ENCODE results near the gene ICE1.

Gene ICE1

DNA sequence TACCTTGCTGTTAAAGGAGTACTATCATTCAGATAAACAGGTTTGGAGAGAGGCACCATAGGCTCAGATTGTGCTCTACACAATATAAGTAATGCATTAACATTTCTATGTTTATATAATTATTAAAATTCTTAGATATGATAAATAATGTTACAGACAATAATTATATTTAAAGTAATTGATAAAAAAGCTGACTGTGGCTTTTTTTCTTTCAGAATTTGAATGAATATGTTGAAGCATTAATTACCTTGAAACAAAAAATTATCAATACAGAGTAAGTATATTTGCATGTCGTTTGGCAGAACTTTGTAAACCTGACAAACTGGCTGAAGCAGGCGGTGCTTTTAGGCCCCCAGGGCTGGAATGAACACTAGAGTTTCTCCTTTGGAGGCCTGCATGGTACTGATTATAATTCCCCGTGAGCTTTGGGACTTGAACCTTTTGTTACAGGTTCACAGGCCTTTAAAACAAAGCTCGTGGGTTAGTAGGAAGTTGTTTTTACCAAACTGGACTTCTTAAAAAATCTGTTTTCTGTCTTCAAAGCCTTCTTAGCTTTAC is 13.8 kb downstream of the ICE1 start:
- CTCF ChIA-PET, result interaction anchor here (0.7 kb wide), 1 partner anchor 494 kb away, joined by 3 read pairs; no protein-coding TSS in a partner anchor
- no peak for DNase-seq (ENCODE audit: extremely low spot score)
- POLR2A ChIA-PET, result interaction anchor here (1.3 to 1.8 kb wide), 2 partner anchors 13 to 14 kb away, joined by 3 to 6 read pairs; partner anchors contain the start of gene ICE1

DNA sequence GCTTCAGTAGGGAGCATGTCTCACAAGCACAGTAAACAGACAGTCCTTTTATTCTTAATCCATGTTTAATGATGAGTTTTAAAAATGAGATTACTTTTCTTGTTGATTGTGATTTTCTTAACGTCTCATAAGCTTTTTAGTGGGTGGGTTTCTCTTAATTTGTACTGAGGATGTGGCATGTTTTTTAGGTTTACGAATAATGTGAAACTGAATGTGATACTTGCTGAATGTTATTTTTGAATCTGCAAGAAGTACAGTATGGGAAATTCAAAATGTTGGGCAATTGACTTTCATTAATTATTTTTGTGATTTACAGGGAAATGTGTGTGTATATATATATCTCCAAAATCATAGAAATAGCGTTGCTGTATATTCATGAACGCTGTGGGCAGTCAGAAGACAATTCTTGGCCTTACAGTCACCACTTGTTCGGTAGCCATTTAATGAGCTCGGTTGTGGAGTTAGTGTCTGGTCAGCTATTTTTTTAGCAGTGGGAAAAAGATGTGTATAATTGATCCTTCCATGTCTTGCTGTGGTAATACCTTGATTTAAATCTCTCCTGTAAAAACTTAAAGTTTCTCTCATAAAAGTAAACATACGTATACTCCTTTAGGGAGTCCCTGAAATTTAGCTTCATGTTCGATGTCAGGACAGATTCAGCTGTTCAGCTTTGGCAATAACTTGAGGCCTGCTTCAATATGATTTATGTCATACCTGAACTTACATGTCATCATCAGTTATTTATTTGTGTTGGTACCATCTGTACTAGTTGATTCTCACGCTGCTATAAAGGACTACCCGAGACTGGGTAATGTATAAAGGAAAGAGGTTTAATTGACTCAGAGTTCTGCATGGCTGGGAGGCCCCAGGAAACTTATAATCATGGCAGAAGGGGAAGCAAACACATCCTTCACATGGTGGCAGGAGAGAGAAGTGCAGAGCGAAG is 15.0 kb downstream of the ICE1 start:
- ChIA-PET CTCF (interaction anchor here (0.6 kb wide), 1 partner anchor 403 kb away, joined by 4 read pairs; no protein-coding TSS in a partner anchor), POLR2A (interaction anchor here (1.8 kb wide), 1 partner anchor 15 kb away, joined by 6 read pairs; the partner anchor contains the start of gene ICE1)
- DNase-seq (ENCODE audit: extremely low spot score), result no peak
- TF ChIP-seq CTBP1 (IDR thresholded peaks at IDR 0.05; ENCODE audit: borderline replicate concordance) (no peak), ARNT (IDR thresholded peaks at IDR 0.05) (no peak), L3MBTL2 (conservative IDR thresholded peaks at IDR 0.05) (no peak)

More for the DNA sequence above, 13.8 kb downstream of the ICE1 start:
- no peak for TF ChIP-seq L3MBTL2 (conservative IDR thresholded peaks at IDR 0.05)
- TF ChIP-seq SUZ12 (IDR thresholded peaks at IDR 0.05), result no peak
- no peak for TF ChIP-seq ZNF384 (IDR thresholded peaks at IDR 0.05)
- no peak for TF ChIP-seq TARDBP (IDR thresholded peaks at IDR 0.05)
- no peak for TF ChIP-seq FOXK2 (IDR thresholded peaks at IDR 0.05)
- no peak for TF ChIP-seq ARNT (IDR thresholded peaks at IDR 0.05)
- TF ChIP-seq FOXA1 (IDR thresholded peaks at IDR 0.05), result no peak
- no peak for TF ChIP-seq SP1 (IDR thresholded peaks at IDR 0.05)
- TF ChIP-seq CTBP1 (IDR thresholded peaks at IDR 0.05; ENCODE audit: borderline replicate concordance), result no peak
- TF ChIP-seq FOXM1 (IDR thresholded peaks at IDR 0.05; ENCODE audit: borderline replicate concordance), result no peak
- TF ChIP-seq NFRKB (IDR thresholded peaks at IDR 0.05), result no peak
- no peak for TF ChIP-seq HDGF (IDR thresholded peaks at IDR 0.05; ENCODE audit: borderline replicate concordance)
- no peak for TF ChIP-seq BHLHE40 (IDR thresholded peaks at IDR 0.05; ENCODE audit: borderline replicate concordance)
- TF ChIP-seq LEF1 (IDR thresholded peaks at IDR 0.05; ENCODE audit: borderline replicate concordance), result no peak
- TF ChIP-seq ELF4 (IDR thresholded peaks at IDR 0.05), result no peak
- no peak for TF ChIP-seq PKNOX1 (IDR thresholded peaks at IDR 0.05)

DNA sequence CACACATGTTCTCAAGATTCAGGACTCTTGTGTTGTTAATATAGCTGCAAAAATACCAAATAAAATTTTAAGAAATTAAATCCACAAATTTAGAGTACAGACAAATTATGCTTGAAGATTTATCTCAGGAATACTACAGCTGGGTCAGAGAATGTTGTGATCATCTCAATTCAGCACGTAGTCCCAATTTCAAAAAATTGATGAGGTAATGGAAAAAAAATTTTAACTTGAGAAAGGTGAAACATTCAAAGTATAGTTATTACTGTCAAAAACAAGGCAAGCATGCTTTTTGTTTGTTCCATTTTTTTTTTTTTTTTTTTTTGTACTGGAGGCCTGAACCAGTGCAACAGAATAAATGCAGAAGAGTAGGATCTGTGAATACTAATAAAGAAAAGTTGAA is 29.4 kb downstream of the ICE1 start:
- ChIA-PET CTCF (no interaction called here), POLR2A (no interaction called here)

GRCh38 chr5:5453131-5453530 is 30.7 kb downstream of the ICE1 start:
- ChIA-PET CTCF (no interaction called here), POLR2A (interaction anchor here (1.0 kb wide), 1 partner anchor 12 kb away, joined by 3 read pairs; no protein-coding TSS in a partner anchor)
- TF ChIP-seq HDGF (IDR thresholded peaks at IDR 0.05; ENCODE audit: borderline replicate concordance) (no peak), TARDBP (IDR thresholded peaks at IDR 0.05) (no peak), ZNF384 (IDR thresholded peaks at IDR 0.05) (no peak), ARNT (IDR thresholded peaks at IDR 0.05) (no peak), CTBP1 (IDR thresholded peaks at IDR 0.05; ENCODE audit: borderline replicate concordance) (no peak)
- no peak for DNase-seq (ENCODE audit: extremely low spot score)

More for the DNA sequence above, 29.4 kb downstream of the ICE1 start:
- TF ChIP-seq CTBP1 (IDR thresholded peaks at IDR 0.05; ENCODE audit: borderline replicate concordance) (no peak), HDGF (IDR thresholded peaks at IDR 0.05; ENCODE audit: borderline replicate concordance) (no peak), SUZ12 (IDR thresholded peaks at IDR 0.05) (no peak), ELF4 (IDR thresholded peaks at IDR 0.05) (no peak), BHLHE40 (IDR thresholded peaks at IDR 0.05; ENCODE audit: borderline replicate concordance) (no peak), FOXA1 (IDR thresholded peaks at IDR 0.05) (no peak), FOXK2 (IDR thresholded peaks at IDR 0.05) (no peak), NFRKB (IDR thresholded peaks at IDR 0.05) (no peak), ZNF384 (IDR thresholded peaks at IDR 0.05) (no peak), LEF1 (IDR thresholded peaks at IDR 0.05; ENCODE audit: borderline replicate concordance) (no peak), PKNOX1 (IDR thresholded peaks at IDR 0.05) (no peak), FOXM1 (IDR thresholded peaks at IDR 0.05; ENCODE audit: borderline replicate concordance) (no peak), L3MBTL2 (conservative IDR thresholded peaks at IDR 0.05) (no peak), ARNT (IDR thresholded peaks at IDR 0.05) (no peak), TARDBP (IDR thresholded peaks at IDR 0.05) (no peak), SP1 (IDR thresholded peaks at IDR 0.05) (no peak)
- DNase-seq (ENCODE audit: extremely low spot score), result no peak

DNA sequence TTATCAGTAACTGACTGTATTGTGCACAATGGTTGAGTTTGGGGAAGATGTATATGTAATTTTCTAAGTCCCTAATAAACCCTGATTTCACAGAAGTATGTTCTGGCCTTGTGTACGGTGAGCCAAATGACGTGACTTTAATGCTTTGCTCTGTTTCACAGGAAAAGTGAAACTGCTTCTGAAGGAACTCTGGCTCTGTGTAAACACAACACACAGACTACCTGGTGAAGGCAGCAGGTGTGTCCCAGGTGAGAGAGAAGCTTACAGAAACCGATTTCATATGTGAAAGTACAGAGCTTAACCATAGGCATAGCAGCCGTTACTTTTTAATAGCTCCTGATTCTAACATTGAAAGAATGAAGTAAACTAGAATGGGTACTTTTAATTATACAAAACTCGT is 31.9 kb downstream of the ICE1 start:
- ChIA-PET CTCF (no interaction called here), POLR2A (interaction anchor here (1.0 kb wide), 1 partner anchor 13 kb away, joined by 3 read pairs; no protein-coding TSS in a partner anchor)
- TF ChIP-seq NFRKB (IDR thresholded peaks at IDR 0.05) (no peak), PKNOX1 (IDR thresholded peaks at IDR 0.05) (no peak), FOXA1 (IDR thresholded peaks at IDR 0.05) (no peak), ELF4 (IDR thresholded peaks at IDR 0.05) (no peak), HDGF (IDR thresholded peaks at IDR 0.05; ENCODE audit: borderline replicate concordance) (no peak), CTBP1 (IDR thresholded peaks at IDR 0.05; ENCODE audit: borderline replicate concordance) (no peak), TARDBP (IDR thresholded peaks at IDR 0.05) (no peak), SP1 (IDR thresholded peaks at IDR 0.05) (no peak), ZNF384 (IDR thresholded peaks at IDR 0.05) (no peak), FOXK2 (IDR thresholded peaks at IDR 0.05) (no peak), L3MBTL2 (conservative IDR thresholded peaks at IDR 0.05) (no peak), ARNT (IDR thresholded peaks at IDR 0.05) (no peak), LEF1 (IDR thresholded peaks at IDR 0.05; ENCODE audit: borderline replicate concordance) (no peak), FOXM1 (IDR thresholded peaks at IDR 0.05; ENCODE audit: borderline replicate concordance) (no peak)
- DNase-seq (ENCODE audit: extremely low spot score), result no peak

All from HEK293T (cell line).